Duodenal mucosa (tissue), 2 donors: Measurements from ENCODE around the gene CLEC12A.
"Not testable (repeated sequence)": the region's sequence is repeated elsewhere in the genome, so short reads cannot be mapped to it uniquely, and the experiment has no call there.

Experiments used
- H3K27ac ChIP-seq: one replicate; pipeline ENCODE4 v1.7.0; 2013; ENCODE audit warnings: low read depth, low read length
- H3K27me3 ChIP-seq, 2 donors: one replicate each; pipeline ENCODE4 v1.7.0; 2013; ENCODE audit warnings: low read length in 2 of 2, control low read depth in 1 of 2; ENCODE audit not compliant: insufficient read depth in 2 of 2, control insufficient read depth in 1 of 2
- H3K36me3 ChIP-seq, 2 donors: one replicate each; pipeline ENCODE4 v1.7.0; 2013; ENCODE audit warnings: low read length in 2 of 2, control low read depth in 1 of 2; ENCODE audit not compliant: insufficient read depth in 2 of 2, control insufficient read depth in 1 of 2
- H3K4me1 ChIP-seq, 2 donors: one replicate each; pipeline ENCODE4 v1.7.0; 2013; ENCODE audit warnings: low read length in 2 of 2, control low read depth in 1 of 2; ENCODE audit not compliant: insufficient read depth in 2 of 2, control insufficient read depth in 1 of 2
- H3K4me3 ChIP-seq, 2 donors: one replicate each; pipeline ENCODE4 v1.7.0; 2013; ENCODE audit warnings: low read length in 2 of 2, low read depth in 1 of 2
- H3K9ac ChIP-seq, 2 donors: one replicate each; pipeline ENCODE4 v1.7.0; 2013; ENCODE audit warnings: low read length in 2 of 2, low read depth in 1 of 2
- H3K9me3 ChIP-seq, 2 donors: one replicate each; pipeline ENCODE4 v1.7.0; 2013; ENCODE audit warnings: low read length in 2 of 2, control low read depth in 1 of 2; ENCODE audit not compliant: control insufficient read depth in 1 of 2

Gene CLEC12A

DNA sequence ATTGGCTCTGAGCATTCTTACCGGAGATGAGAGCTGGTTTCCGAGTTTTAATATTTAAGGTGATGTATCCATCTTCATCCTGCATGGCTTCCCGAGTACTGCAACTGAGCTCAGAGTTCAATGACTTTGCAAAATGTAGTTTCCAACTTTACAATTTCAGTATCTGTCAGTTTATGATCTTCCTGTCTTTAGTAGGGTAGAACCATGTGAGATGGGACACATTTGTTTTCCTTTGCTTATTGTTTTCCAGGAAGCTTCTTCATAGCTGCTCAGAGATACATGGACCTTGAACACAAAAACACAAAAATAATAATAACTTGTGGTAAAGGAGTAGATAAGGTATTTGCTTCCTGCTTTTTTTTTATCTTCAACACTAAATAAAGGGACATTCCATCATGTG lies 27.8 kb downstream of the CLEC12A start, which contains the start of gene CLEC1B:
Gene CLEC1B, minus strand, starts transcription at position 106 of the 400 bp plus-strand sequence. Its CDS starts 21 bp downstream, at position 85.
- no peak within 1 kb of the TSS for H3K4me3 ChIP-seq
- H3K9ac ChIP-seq, result no peak within 1 kb of the TSS
- H3K27ac ChIP-seq, result no peak within 1 kb of the TSS
- no peaks in the 10 kb centered on the region for H3K9me3 ChIP-seq
- no peaks in the 10 kb centered on the region for H3K27me3 ChIP-seq
- no peaks in the 10 kb centered on the region for H3K36me3 ChIP-seq
- no peaks in the 10 kb centered on the region for H3K4me1 ChIP-seq

DNA sequence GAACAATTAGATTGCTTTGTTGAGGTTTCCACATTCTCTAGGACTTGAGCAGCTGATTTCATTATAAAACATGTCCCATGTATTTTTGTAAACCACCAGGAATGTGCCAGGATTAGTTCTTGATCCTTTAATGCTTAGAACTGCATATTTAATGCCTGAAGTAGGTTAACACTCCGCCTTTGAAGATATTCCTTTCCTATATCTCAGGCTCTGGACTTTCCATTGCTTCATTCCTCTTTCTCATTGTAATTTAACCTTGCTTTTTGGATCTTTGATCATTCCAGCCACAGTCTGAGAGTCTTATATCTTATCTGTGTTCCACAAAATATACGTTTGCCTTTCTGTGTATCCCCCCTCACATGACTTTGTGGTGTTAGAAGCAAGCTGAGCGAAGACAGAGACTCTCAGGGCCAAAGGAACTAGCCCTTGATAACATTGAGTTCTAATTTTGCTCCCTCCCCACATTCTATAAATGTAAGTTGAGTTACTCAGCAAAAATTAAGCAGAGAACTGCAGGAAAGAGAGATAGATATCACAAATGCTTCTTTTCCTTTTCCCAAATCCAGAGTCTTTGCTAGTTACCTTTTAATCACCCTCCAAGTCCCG lies 30.1 kb downstream of the CLEC12A start:
- no peaks in the 10 kb centered on the region for H3K9me3 ChIP-seq
- H3K9ac ChIP-seq, result no peak overlapping the region
- H3K4me1 ChIP-seq, result no peaks in the 10 kb centered on the region
- H3K4me3 ChIP-seq, result no peak overlapping the region
- no peaks in the 10 kb centered on the region for H3K27me3 ChIP-seq
- no peaks in the 10 kb centered on the region for H3K36me3 ChIP-seq
- H3K27ac ChIP-seq, result no peak overlapping the region

DNA sequence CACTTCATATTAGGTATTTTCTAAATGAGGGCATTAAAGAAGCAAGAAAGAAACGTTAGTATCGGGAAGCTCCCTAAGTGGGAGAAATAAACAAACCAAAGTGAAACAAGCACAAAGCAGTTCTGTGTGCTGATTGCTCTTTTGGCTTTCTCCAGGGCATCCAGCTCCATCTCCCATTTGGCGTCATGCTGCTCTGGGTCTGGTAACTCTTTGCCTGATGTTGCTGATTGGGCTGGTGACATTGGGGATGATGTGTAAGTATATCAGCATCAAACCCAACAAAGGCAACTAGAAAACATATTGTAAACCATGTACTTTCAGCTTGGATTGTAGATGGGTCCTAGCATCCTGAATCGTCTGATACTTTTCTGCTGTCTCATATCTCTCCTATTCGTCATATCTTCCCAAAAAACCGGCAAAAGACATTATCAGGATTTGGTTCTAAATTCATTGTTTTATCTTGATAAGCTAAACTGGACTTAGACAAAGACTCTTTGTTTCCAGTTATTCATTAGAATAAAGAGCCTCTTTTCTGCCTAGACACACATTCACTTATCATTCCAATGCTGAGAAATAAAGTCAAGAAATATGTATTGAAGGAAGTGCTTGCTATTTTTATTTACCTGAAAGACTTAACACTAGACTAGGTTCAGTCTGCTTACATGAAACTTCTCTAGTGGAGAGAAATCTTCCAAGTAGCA lies 41.6 kb downstream of the CLEC12A start:
- H3K9ac ChIP-seq, result no peak overlapping the region
- no peaks in the 10 kb centered on the region for H3K27me3 ChIP-seq
- H3K9me3 ChIP-seq, result no peaks in the 10 kb centered on the region
- no peak overlapping the region for H3K27ac ChIP-seq
- no peaks in the 10 kb centered on the region for H3K36me3 ChIP-seq
- no peaks in the 10 kb centered on the region for H3K4me1 ChIP-seq
- no peak overlapping the region for H3K4me3 ChIP-seq

DNA sequence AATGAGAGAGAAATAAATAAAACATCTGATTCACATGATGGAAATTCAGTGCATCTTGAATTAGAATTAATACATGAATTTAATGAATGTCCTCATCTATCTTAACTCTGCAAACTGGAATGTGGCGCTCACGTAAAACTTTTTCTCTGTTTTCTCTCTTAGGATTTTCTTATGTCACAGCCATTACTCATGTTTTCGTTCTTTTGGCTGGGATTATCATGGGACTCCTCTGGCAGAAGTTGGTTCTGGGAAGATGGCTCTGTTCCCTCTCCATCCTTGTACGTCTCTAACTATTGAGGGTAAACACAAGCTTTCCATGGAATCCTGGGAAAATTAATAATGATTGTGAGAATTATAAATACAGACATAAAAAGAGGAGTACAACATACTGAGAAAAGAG lies 44.2 kb downstream of the CLEC12A start:
- Histone ChIP-seq H3K27me3 (no peaks in the 10 kb centered on the region), H3K4me1 (no peaks in the 10 kb centered on the region), H3K36me3 (no peaks in the 10 kb centered on the region)

DNA sequence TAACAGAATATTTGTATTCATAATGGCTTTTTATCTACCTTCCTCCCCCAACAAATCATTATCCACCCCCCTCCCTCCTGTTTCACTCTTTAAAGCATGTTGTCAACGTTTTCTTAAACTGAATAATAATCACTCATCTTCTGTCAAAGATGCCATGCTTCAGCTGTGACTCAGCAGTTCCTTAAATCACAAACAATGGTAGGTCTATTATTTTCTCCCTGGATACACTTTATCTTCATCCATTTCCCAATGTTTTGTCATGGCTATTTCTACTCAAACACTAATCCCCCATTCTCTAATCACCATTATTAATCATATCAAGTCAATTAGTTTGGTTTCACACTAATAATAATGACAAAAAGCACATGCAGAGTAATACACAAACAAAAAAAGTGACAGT lies 45.7 kb downstream of the CLEC12A start:
- Histone ChIP-seq H3K4me3 (no peak overlapping the region), H3K9ac (no peak overlapping the region), H3K4me1 (no peaks in the 10 kb centered on the region), H3K27me3 (no peaks in the 10 kb centered on the region), H3K9me3 (no peaks in the 10 kb centered on the region), H3K27ac (no peak overlapping the region), H3K36me3 (no peaks in the 10 kb centered on the region)

More for the DNA sequence above, 44.2 kb downstream of the CLEC12A start:
- H3K9ac ChIP-seq, result no peak overlapping the region
- no peak overlapping the region for H3K27ac ChIP-seq
- no peak overlapping the region for H3K4me3 ChIP-seq
- no peaks in the 10 kb centered on the region for H3K9me3 ChIP-seq

DNA sequence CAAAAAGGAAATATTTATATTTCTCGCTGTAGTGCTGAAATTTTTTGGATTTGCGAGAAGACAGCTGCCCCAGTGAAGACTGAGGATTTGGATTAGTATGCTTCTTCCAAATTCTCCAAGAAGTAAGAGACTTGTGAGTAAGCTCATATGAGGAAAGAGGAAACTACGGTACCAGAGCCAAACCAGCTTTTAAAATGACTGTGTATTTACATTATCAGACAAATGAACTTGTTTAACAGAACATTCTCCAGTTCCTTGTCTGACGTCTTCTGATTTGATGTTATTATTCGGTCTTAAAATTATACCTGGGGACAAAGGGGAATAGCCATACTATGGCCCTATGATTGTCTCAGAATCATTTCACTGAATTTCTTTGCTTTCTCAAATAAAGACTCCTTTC lies 47.2 kb downstream of the CLEC12A start:
- H3K4me1 ChIP-seq, result no peaks in the 10 kb centered on the region
- H3K9me3 ChIP-seq, result no peaks in the 10 kb centered on the region
- H3K27me3 ChIP-seq, result no peaks in the 10 kb centered on the region
- no peak overlapping the region for H3K9ac ChIP-seq
- no peak overlapping the region for H3K27ac ChIP-seq
- no peaks in the 10 kb centered on the region for H3K36me3 ChIP-seq
- no peak overlapping the region for H3K4me3 ChIP-seq

DNA sequence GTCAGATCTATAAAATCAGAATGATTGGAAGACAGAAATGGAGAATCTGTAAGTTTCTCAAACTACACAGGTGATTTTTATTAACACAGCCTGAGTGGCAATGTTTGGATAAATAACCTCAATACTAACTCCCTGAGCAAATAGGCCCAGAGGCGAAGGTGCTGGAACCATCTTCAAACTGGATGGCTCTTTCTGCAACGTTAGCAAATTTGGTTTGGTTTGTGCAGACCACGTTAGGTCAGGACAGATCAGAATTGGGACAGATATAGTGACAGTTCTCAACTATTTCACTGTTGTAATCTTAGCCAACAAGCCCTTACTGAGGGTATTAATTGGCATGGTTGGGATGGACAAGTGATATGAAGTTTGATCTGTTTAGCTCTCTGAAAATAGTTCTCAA lies 50.1 kb downstream of the CLEC12A start:
- Histone ChIP-seq H3K27me3 (no peaks in the 10 kb centered on the region), H3K27ac (no peak overlapping the region), H3K4me3 (no peak overlapping the region), H3K9me3 (no peaks in the 10 kb centered on the region), H3K4me1 (no peaks in the 10 kb centered on the region), H3K9ac (no peak overlapping the region), H3K36me3 (no peaks in the 10 kb centered on the region)

DNA sequence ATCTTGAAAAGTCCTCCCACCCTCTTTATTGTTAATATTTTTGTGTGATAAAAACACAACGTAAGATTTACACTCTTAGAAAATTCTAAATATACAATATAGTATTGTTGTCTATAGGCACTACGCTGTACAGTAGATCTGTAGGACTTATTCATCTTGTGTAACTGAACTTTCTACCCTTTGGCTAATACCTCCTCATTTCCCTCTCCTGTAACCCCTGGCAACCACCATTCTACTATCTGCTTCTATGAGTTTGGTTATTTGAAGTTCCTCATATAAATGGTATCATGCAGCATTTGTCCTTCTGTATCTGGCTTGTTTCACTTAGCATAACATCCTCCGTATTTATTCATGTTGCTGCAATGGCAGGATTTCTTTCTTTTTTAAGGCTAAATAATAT lies 54.0 kb downstream of the CLEC12A start:
- H3K36me3 ChIP-seq, result no peaks in the 10 kb centered on the region
- no peaks in the 10 kb centered on the region for H3K9me3 ChIP-seq
- no peak overlapping the region for H3K4me3 ChIP-seq

DNA sequence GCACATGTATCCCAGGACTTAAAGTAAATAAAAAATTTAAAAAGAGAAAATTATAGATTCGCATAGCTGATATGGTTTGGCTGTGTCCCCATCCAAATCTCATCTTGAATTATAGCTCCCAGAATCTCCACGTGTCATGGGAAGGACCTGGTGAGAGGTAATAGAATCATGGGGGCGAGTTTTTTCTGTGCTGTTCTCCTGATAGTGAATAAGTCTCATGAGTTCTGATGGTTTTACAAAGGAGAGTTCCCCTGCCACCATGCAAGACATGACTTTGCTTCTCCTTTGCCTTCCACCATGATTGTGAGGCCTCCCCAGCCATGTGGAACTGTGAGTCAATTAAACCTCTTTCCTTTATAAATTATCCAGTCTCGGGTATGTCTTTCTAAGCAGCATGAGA lies 55.5 kb downstream of the CLEC12A start:
- not testable (repeated sequence) for H3K36me3 ChIP-seq, H3K9ac ChIP-seq, H3K9me3 ChIP-seq, H3K4me1 ChIP-seq, H3K4me3 ChIP-seq, H3K27me3 ChIP-seq, H3K27ac ChIP-seq

More for the DNA sequence above, 54.0 kb downstream of the CLEC12A start:
- no peak overlapping the region for H3K27ac ChIP-seq
- no peaks in the 10 kb centered on the region for H3K27me3 ChIP-seq
- H3K9ac ChIP-seq, result no peak overlapping the region
- H3K4me1 ChIP-seq, result no peaks in the 10 kb centered on the region

DNA sequence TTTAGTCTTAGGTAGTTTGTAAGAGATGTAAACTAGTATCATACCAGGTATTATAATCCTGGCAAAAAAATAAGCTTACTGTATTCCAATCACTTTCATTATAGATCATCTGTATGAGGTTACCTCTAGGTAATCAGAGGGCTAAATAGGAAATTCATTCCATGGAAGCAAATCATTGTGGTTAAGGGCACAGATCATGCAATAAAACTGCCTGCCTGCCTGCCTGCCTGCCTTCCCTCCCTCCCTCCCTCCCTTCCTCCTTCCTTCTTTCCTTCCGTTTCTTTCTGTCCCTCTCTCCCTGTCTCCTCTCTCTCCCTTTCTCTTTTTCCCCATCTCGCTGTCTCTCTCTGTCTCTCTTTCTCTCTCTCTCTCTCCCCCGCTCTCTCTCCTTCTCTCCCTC lies 56.1 kb downstream of the CLEC12A start:
- Histone ChIP-seq H3K9ac (no peak overlapping the region), H3K27me3 (no peaks in the 10 kb centered on the region), H3K9me3 (no peaks in the 10 kb centered on the region), H3K27ac (no peak overlapping the region), H3K36me3 (no peaks in the 10 kb centered on the region), H3K4me1 (no peaks in the 10 kb centered on the region), H3K4me3 (no peak overlapping the region)
